ENCODE measurements around the gene SERPINB1. TPM values are rescaled to one million over a fixed set of nuclear protein-coding genes. Genes with fewer than 3 reads are reported as not detected.
"Not testable (repeated sequence)": the region's sequence is repeated elsewhere in the genome, so short reads cannot be mapped to it uniquely, and the experiment has no call there.

The SERPINB1 gene
- total and polyA plus RNA-seq, 4 donors, result 58.0 to 242 (median 95.7) TPM

DNA sequence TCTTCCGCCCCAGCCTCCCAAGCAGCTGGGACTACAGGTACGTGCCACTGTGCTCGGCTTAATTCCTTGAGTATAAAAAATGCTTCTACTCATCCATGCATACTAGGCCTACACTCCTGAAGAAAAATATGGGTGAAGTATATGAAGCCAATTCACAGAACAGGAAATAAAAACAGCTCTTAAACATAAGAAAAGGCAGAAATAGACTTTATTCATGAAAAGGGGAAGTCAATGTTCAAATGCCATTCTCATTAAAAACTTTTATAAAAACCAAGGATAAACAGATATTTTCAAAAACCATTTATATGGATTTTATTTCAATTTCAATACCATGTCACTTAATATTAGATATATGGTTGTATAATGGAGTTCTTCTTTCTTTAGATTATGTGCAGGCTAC lies 43.1 kb upstream of the SERPINB1 start:
- TF ChIP-seq, protein P1, sequence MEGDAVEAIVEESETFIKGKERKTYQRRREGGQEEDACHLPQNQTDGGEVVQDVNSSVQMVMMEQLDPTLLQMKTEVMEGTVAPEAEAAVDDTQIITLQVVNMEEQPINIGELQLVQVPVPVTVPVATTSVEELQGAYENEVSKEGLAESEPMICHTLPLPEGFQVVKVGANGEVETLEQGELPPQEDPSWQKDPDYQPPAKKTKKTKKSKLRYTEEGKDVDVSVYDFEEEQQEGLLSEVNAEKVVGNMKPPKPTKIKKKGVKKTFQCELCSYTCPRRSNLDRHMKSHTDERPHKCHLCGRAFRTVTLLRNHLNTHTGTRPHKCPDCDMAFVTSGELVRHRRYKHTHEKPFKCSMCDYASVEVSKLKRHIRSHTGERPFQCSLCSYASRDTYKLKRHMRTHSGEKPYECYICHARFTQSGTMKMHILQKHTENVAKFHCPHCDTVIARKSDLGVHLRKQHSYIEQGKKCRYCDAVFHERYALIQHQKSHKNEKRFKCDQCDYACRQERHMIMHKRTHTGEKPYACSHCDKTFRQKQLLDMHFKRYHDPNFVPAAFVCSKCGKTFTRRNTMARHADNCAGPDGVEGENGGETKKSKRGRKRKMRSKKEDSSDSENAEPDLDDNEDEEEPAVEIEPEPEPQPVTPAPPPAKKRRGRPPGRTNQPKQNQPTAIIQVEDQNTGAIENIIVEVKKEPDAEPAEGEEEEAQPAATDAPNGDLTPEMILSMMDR (IDR thresholded peaks at IDR 0.05; ENCODE audit: control extremely low read depth, extremely low read depth), result no peak
- H3K4me1 ChIP-seq (ENCODE audit: control insufficient read depth in 5 of 5, insufficient read depth in 5 of 5, low read length in 5 of 5), result peaks cover 0 to 6% (median 0%) of the 10 kb centered on the region in 5 donors
- no peaks in the 10 kb centered on the region for H3K27me3 ChIP-seq (ENCODE audit: control insufficient read depth in 3 of 3, insufficient read depth in 3 of 3, low read length in 2 of 3)
- no peak overlapping the region for H3K27ac ChIP-seq (ENCODE audit: low read depth in 1 of 2, low read length in 1 of 2)
- no peak overlapping the region for H3K9ac ChIP-seq (ENCODE audit: insufficient read depth in 1 of 2, low read length in 2 of 2)
- H3K4me3 ChIP-seq, result no peak overlapping the region
- H3K36me3 ChIP-seq (ENCODE audit: control insufficient read depth in 4 of 4, insufficient read depth in 4 of 4, low read length in 4 of 4), result peaks cover 0 to 7% (median 1%) of the 10 kb centered on the region in 4 donors
- WGBS, 2 donors, result 70 to 81% methylated on average over 3 of the region's 3 CpGs
- no peaks in the 10 kb centered on the region for H3K9me3 ChIP-seq (ENCODE audit: control insufficient read depth in 4 of 4, insufficient read depth in 3 of 4, low read length in 3 of 4)
- ATAC-seq (ENCODE audit: insufficient read depth, low FRiP score) (no peak), DNase-seq (no peak)

DNA sequence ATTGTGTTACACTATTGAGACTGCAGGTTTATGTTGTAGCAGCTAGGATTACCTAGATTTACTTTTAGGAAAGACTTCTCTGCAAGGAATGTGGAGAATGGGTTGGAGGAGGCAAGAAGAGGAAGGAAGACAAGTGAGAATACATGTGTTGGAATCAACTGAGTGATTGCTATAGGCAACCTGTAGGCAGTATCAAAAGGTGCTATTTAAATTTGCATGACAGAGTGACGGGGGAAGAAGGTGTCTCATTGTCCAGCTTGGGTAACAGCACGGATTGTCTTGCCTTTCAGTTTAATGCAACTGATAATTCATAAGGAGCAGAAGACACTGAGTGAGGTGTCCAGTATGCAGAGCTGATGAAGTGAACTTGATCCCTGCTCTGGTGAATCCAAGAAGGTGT lies 42.0 kb upstream of the SERPINB1 start:
- H3K27me3 ChIP-seq (ENCODE audit: control insufficient read depth in 3 of 3, insufficient read depth in 3 of 3, low read length in 2 of 3), result no peaks in the 10 kb centered on the region
- ATAC-seq (ENCODE audit: insufficient read depth, low FRiP score) (no peak), DNase-seq (no peak)
- TF ChIP-seq, protein P1 (IDR thresholded peaks at IDR 0.05; ENCODE audit: control extremely low read depth, extremely low read depth), result no peak
- H3K9ac ChIP-seq (ENCODE audit: insufficient read depth in 1 of 2, low read length in 2 of 2), result no peak overlapping the region
- H3K27ac ChIP-seq (ENCODE audit: low read depth in 1 of 2, low read length in 1 of 2), result no peak overlapping the region
- peaks cover 0 to 1% (median 0%) of the 10 kb centered on the region in 4 donors for H3K36me3 ChIP-seq (ENCODE audit: control insufficient read depth in 4 of 4, insufficient read depth in 4 of 4, low read length in 4 of 4)
- no peak overlapping the region for H3K4me3 ChIP-seq
- no peaks in the 10 kb centered on the region for H3K9me3 ChIP-seq (ENCODE audit: control insufficient read depth in 4 of 4, insufficient read depth in 3 of 4, low read length in 3 of 4)
- H3K4me1 ChIP-seq (ENCODE audit: control insufficient read depth in 5 of 5, insufficient read depth in 5 of 5, low read length in 5 of 5), result peaks cover 0 to 6% (median 0%) of the 10 kb centered on the region in 5 donors
- 87 to 90% methylated on average over 2 of the region's 2 CpGs for WGBS, 2 donors

DNA sequence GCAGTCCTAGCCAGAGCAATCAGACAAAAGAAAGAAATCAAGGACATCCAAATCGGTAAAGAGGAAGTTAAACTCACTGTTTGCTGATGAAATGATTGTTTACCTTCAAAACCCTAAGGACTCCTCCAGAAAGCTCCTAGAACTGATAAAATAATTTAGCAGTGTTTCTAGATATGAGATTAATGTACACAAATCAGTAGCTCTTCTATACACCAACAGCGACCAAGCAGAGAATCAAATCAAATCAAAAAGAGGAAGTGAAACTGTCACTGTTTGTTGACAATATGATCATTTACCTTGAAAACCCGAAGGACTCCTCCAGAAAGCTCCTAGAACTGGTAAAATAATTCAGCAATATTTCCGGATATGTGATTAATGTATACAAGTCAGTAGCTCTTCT lies 39.8 kb upstream of the SERPINB1 start:
- peaks cover 0 to 1% (median 0%) of the 10 kb centered on the region in 4 donors for H3K36me3 ChIP-seq (ENCODE audit: control insufficient read depth in 4 of 4, insufficient read depth in 4 of 4, low read length in 4 of 4)
- H3K4me1 ChIP-seq (ENCODE audit: control insufficient read depth in 5 of 5, insufficient read depth in 5 of 5, low read length in 5 of 5), result peaks cover 3 to 13% (median 11%) of the 10 kb centered on the region in 5 donors
- TF ChIP-seq, protein P1 (IDR thresholded peaks at IDR 0.05; ENCODE audit: control extremely low read depth, extremely low read depth), result no peak
- no peak overlapping the region for H3K27ac ChIP-seq (ENCODE audit: low read depth in 1 of 2, low read length in 1 of 2)
- H3K4me3 ChIP-seq, result no peak overlapping the region
- no peak overlapping the region for H3K9ac ChIP-seq (ENCODE audit: insufficient read depth in 1 of 2, low read length in 2 of 2)
- no peaks in the 10 kb centered on the region for H3K9me3 ChIP-seq (ENCODE audit: control insufficient read depth in 4 of 4, insufficient read depth in 3 of 4, low read length in 3 of 4)
- no peak for ATAC-seq (ENCODE audit: insufficient read depth, low FRiP score)
- no peaks in the 10 kb centered on the region for H3K27me3 ChIP-seq (ENCODE audit: control insufficient read depth in 3 of 3, insufficient read depth in 3 of 3, low read length in 2 of 3)
- DNase-seq, result no peak
- WGBS, 2 donors, result 33 to 36% methylated on average over 4 of the region's 4 CpGs

DNA sequence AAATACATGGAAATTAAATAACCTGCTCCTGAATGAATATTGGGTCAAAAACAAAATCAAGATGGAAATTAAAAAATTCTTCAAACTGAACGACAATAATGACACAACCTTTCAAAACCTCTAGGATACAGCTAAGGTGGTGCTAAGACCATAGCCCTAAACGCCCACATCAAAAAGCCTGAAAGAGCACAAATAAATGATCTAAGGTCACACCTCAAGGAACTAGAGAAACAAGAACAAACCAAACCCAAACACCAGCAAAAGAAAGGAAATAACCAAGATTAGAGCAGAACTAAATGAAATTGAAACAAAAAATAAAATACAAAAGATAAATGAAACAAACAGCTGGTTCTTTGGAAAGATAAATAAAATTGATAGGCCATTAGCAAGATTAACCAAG lies 38.5 kb upstream of the SERPINB1 start:
- peaks cover 3 to 18% (median 14%) of the 10 kb centered on the region in 5 donors for H3K4me1 ChIP-seq (ENCODE audit: control insufficient read depth in 5 of 5, insufficient read depth in 5 of 5, low read length in 5 of 5)
- H3K36me3 ChIP-seq (ENCODE audit: control insufficient read depth in 4 of 4, insufficient read depth in 4 of 4, low read length in 4 of 4); H3K27ac ChIP-seq (ENCODE audit: low read depth in 1 of 2, low read length in 1 of 2); DNase-seq; H3K4me3 ChIP-seq; H3K9ac ChIP-seq (ENCODE audit: insufficient read depth in 1 of 2, low read length in 2 of 2); H3K27me3 ChIP-seq (ENCODE audit: control insufficient read depth in 3 of 3, insufficient read depth in 3 of 3, low read length in 2 of 3); H3K9me3 ChIP-seq (ENCODE audit: control insufficient read depth in 4 of 4, insufficient read depth in 3 of 4, low read length in 3 of 4); ATAC-seq (ENCODE audit: insufficient read depth, low FRiP score): not testable (repeated sequence)
- 68 to 97% methylated on average over 2 of the region's 2 CpGs for WGBS, 2 donors

Data from lung (tissue), 12 donors.